Measurements from ENCODE around the gene TMEM51. TPM values are rescaled to one million over a fixed set of nuclear protein-coding genes. Genes with fewer than 3 reads are reported as not detected.
"Not testable (repeated sequence)": the region's sequence is repeated elsewhere in the genome, so short reads cannot be mapped to it uniquely, and the experiment has no call there.

The TMEM51 gene
- total RNA-seq, 2 donors from 2014 or later: not detected

GRCh38 chr1:15160626-15161025, 7.1 kb downstream of the TMEM51 start:
- H3K27me3 Mint-ChIP-seq: peaks cover 32% of the 10 kb centered on the region
- H3K9me3 ChIP-seq (ENCODE audit: control insufficient read depth, low read length, poor library complexity, severe bottlenecking): no peaks in the 10 kb centered on the region
- peaks cover 3% of the 10 kb centered on the region for H3K36me3 Mint-ChIP-seq (ENCODE audit: low read depth)
- ATAC-seq: no peak
- H3K27ac Mint-ChIP-seq: peak overlapping the region; percentile 19
- no peak for DNase-seq
- peaks cover 12% of the 10 kb centered on the region for H3K4me1 Mint-ChIP-seq
- no peak overlapping the region for H3K4me3 Mint-ChIP-seq

DNA sequence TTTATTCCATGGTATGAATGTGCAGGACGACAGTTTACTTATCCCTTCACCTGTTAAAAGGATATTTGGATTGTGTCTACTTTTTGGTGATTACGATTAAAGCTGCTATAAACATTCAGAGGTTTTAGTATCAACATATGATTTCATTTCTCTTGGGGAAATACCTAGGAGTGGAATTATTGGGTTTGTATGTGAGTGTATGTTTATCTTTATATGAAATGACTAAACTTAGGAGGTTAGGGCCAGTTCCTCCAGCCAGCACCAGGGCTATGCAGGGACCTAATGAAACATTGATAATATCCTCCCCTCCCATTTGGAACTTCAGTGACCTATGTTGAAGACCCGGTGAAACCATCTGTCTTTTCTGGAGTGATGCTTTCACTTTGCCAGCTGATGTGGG, 13.8 kb downstream of the TMEM51 start:
- peaks cover 2% of the 10 kb centered on the region for H3K36me3 Mint-ChIP-seq (ENCODE audit: low read depth)
- ATAC-seq (no peak), DNase-seq (no peak)
- no peak overlapping the region for H3K27ac Mint-ChIP-seq
- no peak overlapping the region for H3K4me3 Mint-ChIP-seq
- H3K4me1 Mint-ChIP-seq: peaks cover 3% of the 10 kb centered on the region
- no peaks in the 10 kb centered on the region for H3K9me3 ChIP-seq (ENCODE audit: control insufficient read depth, low read length, poor library complexity, severe bottlenecking)
- H3K27me3 Mint-ChIP-seq: peaks cover 38% of the 10 kb centered on the region

- H3K4me1 Mint-ChIP-seq: peaks cover 6% of the 10 kb centered on the region
- H3K27ac Mint-ChIP-seq: no peak overlapping the region
- ATAC-seq (no peak), DNase-seq (no peak)
- H3K36me3 Mint-ChIP-seq (ENCODE audit: low read depth): peaks cover 2% of the 10 kb centered on the region
- no peak overlapping the region for H3K4me3 Mint-ChIP-seq
- peaks cover 40% of the 10 kb centered on the region for H3K27me3 Mint-ChIP-seq
- no peaks in the 10 kb centered on the region for H3K9me3 ChIP-seq (ENCODE audit: control insufficient read depth, low read length, poor library complexity, severe bottlenecking)
These were observed 14.9 kb downstream of the TMEM51 start for GRCh38 chr1:15168479-15168878.

GRCh38 chr1:15170071-15170470, 16.5 kb downstream of the TMEM51 start:
- no peak overlapping the region for H3K4me3 Mint-ChIP-seq
- H3K9me3 ChIP-seq (ENCODE audit: control insufficient read depth, low read length, poor library complexity, severe bottlenecking): no peaks in the 10 kb centered on the region
- no peak for ATAC-seq
- no peak for DNase-seq
- peaks cover 49% of the 10 kb centered on the region for H3K27me3 Mint-ChIP-seq
- peaks cover 8% of the 10 kb centered on the region for H3K4me1 Mint-ChIP-seq
- peaks cover 2% of the 10 kb centered on the region for H3K36me3 Mint-ChIP-seq (ENCODE audit: low read depth)
- H3K27ac Mint-ChIP-seq: no peak overlapping the region

DNA sequence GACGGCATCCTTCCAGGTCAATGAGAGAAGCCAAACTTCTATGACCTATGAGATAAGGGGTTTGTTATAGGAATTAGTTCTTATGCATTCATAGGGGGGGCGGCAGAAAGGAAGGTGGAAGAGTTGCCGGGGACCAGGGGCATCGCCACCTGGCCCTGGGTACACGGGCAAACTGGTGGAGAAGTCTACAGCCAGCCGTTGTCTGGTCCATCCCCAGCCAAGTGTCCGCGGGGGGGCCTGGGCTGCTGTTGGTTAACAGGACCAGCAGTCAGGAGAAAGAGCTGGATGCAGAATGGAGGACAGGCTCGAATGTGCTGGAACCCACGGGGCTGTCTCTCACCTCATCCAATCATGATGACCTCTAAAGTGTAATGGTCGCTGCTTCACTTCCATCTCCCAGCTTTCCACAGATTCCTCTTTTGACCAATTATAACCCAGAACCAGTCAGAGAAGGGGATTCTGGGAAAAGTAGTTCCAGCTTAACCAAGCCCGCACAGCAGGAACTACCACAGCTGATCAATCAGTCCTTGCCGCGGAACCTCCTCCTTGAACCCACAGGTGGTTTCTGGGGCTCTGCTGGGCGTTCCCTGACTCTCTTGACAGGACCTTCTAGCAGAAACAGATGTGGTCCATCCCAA, 17.8 kb downstream of the TMEM51 start:
- Mint-ChIP-seq H3K4me1 (peaks cover 8% of the 10 kb centered on the region), H3K36me3 (ENCODE audit: low read depth) (peaks cover 2% of the 10 kb centered on the region), H3K27me3 (peaks cover 55% of the 10 kb centered on the region), H3K4me3 (no peak overlapping the region), H3K27ac (no peak overlapping the region)
- H3K9me3 ChIP-seq (ENCODE audit: control insufficient read depth, low read length, poor library complexity, severe bottlenecking): no peaks in the 10 kb centered on the region
- DNase-seq (no peak), ATAC-seq (no peak)

- peaks cover 8% of the 10 kb centered on the region for H3K4me1 Mint-ChIP-seq
- H3K4me3 Mint-ChIP-seq: no peak overlapping the region
- peaks cover 67% of the 10 kb centered on the region for H3K27me3 Mint-ChIP-seq
- DNase-seq (no peak), ATAC-seq (no peak)
- no peaks in the 10 kb centered on the region for H3K9me3 ChIP-seq (ENCODE audit: control insufficient read depth, low read length, poor library complexity, severe bottlenecking)
- H3K27ac Mint-ChIP-seq: no peak overlapping the region
- peaks cover 5% of the 10 kb centered on the region for H3K36me3 Mint-ChIP-seq (ENCODE audit: low read depth)
These were observed 19.1 kb downstream of the TMEM51 start for GRCh38 chr1:15172405-15173259.

- DNase-seq: no peak
- no peaks in the 10 kb centered on the region for H3K9me3 ChIP-seq (ENCODE audit: control insufficient read depth, low read length, poor library complexity, severe bottlenecking)
- no peak for ATAC-seq
- H3K4me3 Mint-ChIP-seq: no peak overlapping the region
- peaks cover 5% of the 10 kb centered on the region for H3K36me3 Mint-ChIP-seq (ENCODE audit: low read depth)
- peaks cover 5% of the 10 kb centered on the region for H3K4me1 Mint-ChIP-seq
- peaks cover 68% of the 10 kb centered on the region for H3K27me3 Mint-ChIP-seq
- H3K27ac Mint-ChIP-seq: no peak overlapping the region
These were observed 20.5 kb downstream of the TMEM51 start for GRCh38 chr1:15173863-15174614.

DNA sequence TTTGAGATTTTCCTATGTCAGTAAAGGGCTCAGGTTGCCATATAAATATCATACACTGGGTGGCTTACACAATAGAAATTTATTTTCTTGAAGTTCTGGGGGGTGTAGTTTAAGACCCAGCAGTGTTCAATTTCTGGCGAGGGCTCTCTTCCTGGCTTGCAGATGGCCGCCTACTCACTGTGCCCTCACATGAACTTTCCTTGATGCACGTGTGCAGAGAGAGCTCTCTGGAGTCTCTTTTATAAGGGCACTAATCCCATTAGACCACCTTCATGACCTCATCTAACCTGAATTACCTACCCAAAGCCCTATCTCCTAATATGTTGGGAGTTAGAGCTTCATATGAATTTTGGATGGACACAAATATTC, 21.1 kb downstream of the TMEM51 start:
- no peaks in the 10 kb centered on the region for H3K9me3 ChIP-seq (ENCODE audit: control insufficient read depth, low read length, poor library complexity, severe bottlenecking)
- Mint-ChIP-seq H3K4me3 (no peak overlapping the region), H3K4me1 (peaks cover 5% of the 10 kb centered on the region), H3K36me3 (ENCODE audit: low read depth) (peaks cover 5% of the 10 kb centered on the region), H3K27ac (no peak overlapping the region), H3K27me3 (peaks cover 69% of the 10 kb centered on the region)
- DNase-seq (no peak), ATAC-seq (no peak)

DNA sequence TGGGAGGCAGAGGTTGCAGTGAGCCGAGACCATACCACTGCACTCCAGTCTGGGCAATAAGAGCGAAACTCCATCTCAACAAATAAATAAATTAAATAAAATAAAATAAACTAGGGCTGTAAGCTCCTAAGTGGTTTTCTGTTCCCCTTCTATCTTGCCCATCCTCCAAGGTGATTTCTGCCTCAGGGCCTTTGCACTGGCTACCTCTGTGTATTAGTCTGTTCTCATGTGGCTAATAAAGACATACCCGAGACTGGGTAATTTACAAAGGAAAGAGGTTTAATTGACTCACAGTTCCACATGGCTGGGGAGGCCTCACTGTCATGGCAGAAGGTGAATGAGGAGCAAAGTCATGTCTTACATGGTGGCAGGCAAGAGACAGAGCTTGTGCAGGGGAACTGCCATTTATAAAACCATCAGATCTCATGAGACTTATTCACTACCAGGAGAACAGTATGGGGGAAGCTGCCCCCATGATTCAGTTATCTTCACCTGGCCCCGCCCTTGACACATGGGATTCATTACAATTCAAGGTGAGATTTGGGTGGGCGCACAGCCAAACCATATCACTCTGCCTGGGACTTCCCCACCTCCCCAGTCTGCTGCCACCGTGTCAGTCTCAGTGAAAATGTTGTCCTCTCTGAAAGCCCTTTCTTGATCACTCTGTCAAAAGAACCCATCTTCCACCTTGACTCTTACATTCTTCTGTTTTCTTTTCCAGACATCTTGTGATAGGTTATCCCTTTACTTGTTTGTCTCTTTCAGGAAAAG, 22.0 kb downstream of the TMEM51 start:
- H3K4me1 Mint-ChIP-seq; DNase-seq; H3K4me3 Mint-ChIP-seq; H3K27ac Mint-ChIP-seq; H3K9me3 ChIP-seq (ENCODE audit: control insufficient read depth, low read length, poor library complexity, severe bottlenecking); H3K36me3 Mint-ChIP-seq (ENCODE audit: low read depth); ATAC-seq: not testable (repeated sequence)
- H3K27me3 Mint-ChIP-seq: peaks cover 65% of the 10 kb centered on the region

DNA sequence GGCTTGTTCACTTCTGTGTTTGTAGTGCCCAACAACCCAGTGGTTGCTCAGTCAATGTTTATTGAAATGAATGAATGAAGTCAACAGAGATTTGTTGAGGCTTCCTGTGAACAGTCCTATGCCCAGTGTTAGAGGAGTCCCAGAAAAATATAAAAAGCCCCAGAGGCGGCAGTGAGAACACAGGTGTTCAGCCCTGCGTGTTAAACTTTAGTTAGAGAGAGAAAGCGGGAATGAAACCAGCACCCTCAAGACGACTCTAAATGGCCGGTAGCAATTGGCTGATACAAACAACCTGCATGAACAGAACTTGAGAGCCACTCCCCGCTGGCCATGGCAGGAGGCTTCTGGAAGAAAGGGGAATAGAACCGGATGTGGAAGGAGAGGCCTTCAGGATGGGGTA, 22.6 kb downstream of the TMEM51 start:
- ATAC-seq: no peak
- Mint-ChIP-seq H3K27ac (no peak overlapping the region), H3K36me3 (ENCODE audit: low read depth) (peaks cover 5% of the 10 kb centered on the region), H3K4me1 (peaks cover 5% of the 10 kb centered on the region), H3K4me3 (no peak overlapping the region), H3K27me3 (peaks cover 70% of the 10 kb centered on the region)
- no peak for DNase-seq
- no peaks in the 10 kb centered on the region for H3K9me3 ChIP-seq (ENCODE audit: control insufficient read depth, low read length, poor library complexity, severe bottlenecking)

- H3K9me3 ChIP-seq (ENCODE audit: control insufficient read depth, low read length, poor library complexity, severe bottlenecking): no peaks in the 10 kb centered on the region
- Mint-ChIP-seq H3K4me1 (peaks cover 5% of the 10 kb centered on the region), H3K4me3 (no peak overlapping the region), H3K27ac (no peak overlapping the region), H3K27me3 (peaks cover 67% of the 10 kb centered on the region), H3K36me3 (ENCODE audit: low read depth) (peaks cover 5% of the 10 kb centered on the region)
- no peak for DNase-seq
- no peak for ATAC-seq
These were observed 23.5 kb downstream of the TMEM51 start for GRCh38 chr1:15176898-15177665.

DNA sequence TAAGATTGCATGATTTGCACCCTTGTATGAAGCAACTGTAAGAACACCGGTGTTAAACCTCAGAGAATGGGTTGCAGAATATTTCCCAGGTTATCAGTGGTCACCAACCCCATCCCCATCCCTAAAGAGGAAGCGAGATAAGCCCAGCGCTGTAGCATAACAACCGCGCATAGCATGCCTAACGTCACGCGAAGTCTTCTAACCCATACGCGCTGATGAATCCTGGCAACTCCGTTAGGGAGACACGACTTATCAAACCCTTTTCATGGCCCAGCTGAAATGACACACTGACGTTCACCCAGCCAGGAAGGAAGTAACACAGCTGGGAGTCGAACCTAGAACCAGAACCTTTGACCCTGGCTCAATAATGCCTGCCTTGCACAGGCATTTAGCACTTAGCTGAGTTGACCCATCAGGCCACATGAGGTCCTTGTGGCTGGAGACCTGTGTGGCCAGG, 24.2 kb downstream of the TMEM51 start:
- DNase-seq: no peak
- H3K27me3 Mint-ChIP-seq: peaks cover 65% of the 10 kb centered on the region
- no peaks in the 10 kb centered on the region for H3K9me3 ChIP-seq (ENCODE audit: control insufficient read depth, low read length, poor library complexity, severe bottlenecking)
- peaks cover 3% of the 10 kb centered on the region for H3K36me3 Mint-ChIP-seq (ENCODE audit: low read depth)
- H3K4me1 Mint-ChIP-seq: peaks cover 2% of the 10 kb centered on the region
- ATAC-seq: no peak
- no peak overlapping the region for H3K27ac Mint-ChIP-seq
- H3K4me3 Mint-ChIP-seq: no peak overlapping the region
